NB4 (cell line): Measurements from ENCODE around the gene COL6A2.

ENCODE experiments used
- DNase-seq: peaks from one replicate; pipeline ENCODE4 v3.0.0; 2010; ENCODE audit warnings: low read depth
- H3K4me3 ChIP-seq: one replicate; pipeline ENCODE4 v1.5.1; 2011; ENCODE audit warnings: mild to moderate bottlenecking, low read depth, low read length, moderate library complexity
- MYC ChIP-seq: IDR thresholded peaks from 2 replicates; pipeline ENCODE4 v1.6.1; 2011; ENCODE audit warnings: low read depth, low read length
- POLR2A ChIP-seq: IDR thresholded peaks from 2 replicates; pipeline ENCODE4 v1.6.1; 2011; ENCODE audit warnings: mild to moderate bottlenecking; ENCODE audit not compliant: insufficient read length; ENCODE audit errors: extremely low read depth
- TF ChIP-seq, protein P1 (sequence below): IDR thresholded peaks from one replicate; pipeline ENCODE4 v1.5.1; 2012; ENCODE audit warnings: low read depth, low read length
- TF ChIP-seq, protein P2 (sequence below): IDR thresholded peaks from 2 replicates; pipeline ENCODE4 v1.6.1; 2011; ENCODE audit warnings: low read depth, low read length

COL6A2 gene

DNA sequence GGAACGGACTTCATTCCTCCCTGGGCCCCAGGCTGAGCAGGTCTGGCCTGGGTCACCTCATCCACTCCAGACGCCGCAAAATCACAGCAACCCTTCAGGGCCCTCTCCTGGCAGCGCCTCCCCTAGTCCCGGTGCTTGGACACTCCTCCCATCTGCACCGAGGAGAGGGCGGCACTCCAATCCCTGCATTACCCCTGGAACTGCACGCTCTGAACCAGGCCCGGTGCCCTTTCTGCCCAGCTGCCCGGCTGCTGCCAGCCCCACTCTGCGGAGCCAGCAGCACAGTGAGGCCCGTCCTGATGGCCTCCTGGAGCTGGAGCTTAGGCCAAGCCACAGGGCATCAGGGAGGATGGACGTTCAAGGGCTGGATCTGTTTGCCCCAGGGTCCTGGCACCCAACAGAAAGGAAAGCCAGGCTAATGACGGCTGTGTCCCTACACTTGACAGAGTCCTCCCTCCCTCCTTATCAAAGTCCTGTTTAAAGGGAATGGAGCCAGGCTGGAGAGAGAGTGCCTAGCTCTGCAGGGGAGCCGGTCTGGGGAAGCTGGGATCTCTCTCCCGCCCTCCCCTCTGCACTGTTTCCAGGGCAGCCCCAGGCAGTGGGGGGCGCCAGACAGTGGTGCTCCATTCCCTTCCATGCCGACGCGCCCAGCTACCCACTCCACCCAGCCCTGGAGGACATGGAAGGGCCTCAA is 12.7 kb downstream of the COL6A2 start:
- no peak for DNase-seq
- TF ChIP-seq, protein P1, sequence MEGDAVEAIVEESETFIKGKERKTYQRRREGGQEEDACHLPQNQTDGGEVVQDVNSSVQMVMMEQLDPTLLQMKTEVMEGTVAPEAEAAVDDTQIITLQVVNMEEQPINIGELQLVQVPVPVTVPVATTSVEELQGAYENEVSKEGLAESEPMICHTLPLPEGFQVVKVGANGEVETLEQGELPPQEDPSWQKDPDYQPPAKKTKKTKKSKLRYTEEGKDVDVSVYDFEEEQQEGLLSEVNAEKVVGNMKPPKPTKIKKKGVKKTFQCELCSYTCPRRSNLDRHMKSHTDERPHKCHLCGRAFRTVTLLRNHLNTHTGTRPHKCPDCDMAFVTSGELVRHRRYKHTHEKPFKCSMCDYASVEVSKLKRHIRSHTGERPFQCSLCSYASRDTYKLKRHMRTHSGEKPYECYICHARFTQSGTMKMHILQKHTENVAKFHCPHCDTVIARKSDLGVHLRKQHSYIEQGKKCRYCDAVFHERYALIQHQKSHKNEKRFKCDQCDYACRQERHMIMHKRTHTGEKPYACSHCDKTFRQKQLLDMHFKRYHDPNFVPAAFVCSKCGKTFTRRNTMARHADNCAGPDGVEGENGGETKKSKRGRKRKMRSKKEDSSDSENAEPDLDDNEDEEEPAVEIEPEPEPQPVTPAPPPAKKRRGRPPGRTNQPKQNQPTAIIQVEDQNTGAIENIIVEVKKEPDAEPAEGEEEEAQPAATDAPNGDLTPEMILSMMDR: no peak
- TF ChIP-seq, protein P2, sequence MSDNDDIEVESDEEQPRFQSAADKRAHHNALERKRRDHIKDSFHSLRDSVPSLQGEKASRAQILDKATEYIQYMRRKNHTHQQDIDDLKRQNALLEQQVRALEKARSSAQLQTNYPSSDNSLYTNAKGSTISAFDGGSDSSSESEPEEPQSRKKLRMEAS: no peak
- TF ChIP-seq POLR2A (no peak), MYC (no peak)
- H3K4me3 ChIP-seq: no peak overlapping the region

DNA sequence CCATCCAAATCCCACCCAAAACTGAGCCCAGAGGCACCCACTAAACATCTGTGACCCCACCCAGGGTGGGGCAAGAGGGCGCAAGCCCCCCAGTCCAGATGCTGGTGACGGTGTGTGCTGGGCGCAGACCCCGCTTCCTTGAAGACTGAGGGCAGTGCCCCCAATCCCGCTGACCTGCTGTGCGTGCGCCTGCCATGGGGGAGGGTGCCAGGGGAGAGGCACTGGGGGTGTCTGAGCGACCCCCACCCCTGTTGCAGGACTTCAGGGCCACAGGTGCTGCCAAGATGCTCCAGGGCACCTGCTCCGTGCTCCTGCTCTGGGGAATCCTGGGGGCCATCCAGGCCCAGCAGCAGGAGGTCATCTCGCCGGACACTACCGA is 13.3 kb downstream of the COL6A2 start:
- H3K4me3 ChIP-seq: no peak overlapping the region
- no peak for DNase-seq
- TF ChIP-seq, protein P1: no peak
- TF ChIP-seq, protein P2: no peak
- TF ChIP-seq MYC (no peak), POLR2A (no peak)

DNA sequence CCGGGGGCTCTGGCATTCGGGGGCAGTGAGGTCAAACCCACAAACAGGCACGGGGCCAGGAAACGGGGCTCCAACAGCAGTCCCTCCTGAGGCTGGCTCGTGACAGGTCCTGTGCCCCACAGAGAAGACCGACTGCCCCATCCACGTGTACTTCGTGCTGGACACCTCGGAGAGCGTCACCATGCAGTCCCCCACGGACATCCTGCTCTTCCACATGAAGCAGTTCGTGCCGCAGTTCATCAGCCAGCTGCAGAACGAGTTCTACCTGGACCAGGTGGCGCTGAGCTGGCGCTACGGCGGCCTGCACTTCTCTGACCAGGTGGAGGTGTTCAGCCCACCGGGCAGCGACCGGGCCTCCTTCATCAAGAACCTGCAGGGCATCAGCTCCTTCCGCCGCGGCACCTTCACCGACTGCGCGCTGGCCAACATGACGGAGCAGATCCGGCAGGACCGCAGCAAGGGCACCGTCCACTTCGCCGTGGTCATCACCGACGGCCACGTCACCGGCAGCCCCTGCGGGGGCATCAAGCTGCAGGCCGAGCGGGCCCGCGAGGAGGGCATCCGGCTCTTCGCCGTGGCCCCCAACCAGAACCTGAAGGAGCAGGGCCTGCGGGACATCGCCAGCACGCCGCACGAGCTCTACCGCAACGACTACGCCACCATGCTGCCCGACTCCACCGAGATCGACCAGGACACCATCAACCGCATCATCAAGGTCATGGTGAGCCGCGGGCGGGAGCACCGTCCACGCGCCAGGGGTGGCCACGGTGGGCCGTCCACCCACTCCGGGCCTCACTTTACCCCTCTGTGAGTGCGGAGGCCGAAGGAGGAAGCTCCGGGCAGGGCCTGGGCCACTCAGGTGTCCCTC is 14.2 kb downstream of the COL6A2 start:
- no peak for DNase-seq
- TF ChIP-seq MYC: no peak
- no peak overlapping the region for H3K4me3 ChIP-seq

DNA sequence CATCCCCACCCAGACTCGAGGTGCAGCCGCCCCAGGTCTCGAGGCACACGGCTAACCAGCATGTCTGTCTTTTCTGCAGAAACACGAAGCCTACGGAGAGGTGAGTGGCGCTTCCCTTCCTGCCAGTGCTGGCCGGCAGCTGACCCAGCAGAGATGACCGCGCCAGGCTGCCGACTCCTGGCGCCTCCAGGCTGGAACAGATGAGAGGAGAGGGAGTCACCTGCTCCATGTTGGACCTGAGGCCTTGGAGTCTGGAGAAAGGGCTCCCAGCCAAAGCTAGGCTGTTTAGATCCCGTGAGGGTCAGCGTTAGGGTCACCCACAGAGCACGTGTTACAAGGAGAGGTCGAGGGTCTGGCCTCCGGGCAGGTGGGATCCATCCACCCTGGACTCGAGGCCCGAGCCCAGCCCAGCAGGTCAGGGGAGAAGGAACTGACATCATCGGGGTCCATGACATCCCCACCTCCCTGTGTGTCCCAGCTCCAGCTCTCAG is 14.9 kb downstream of the COL6A2 start:
- TF ChIP-seq POLR2A (no peak), MYC (no peak)
- TF ChIP-seq, protein P2: no peak
- TF ChIP-seq, protein P1: no peak
- no peak overlapping the region for H3K4me3 ChIP-seq

DNA sequence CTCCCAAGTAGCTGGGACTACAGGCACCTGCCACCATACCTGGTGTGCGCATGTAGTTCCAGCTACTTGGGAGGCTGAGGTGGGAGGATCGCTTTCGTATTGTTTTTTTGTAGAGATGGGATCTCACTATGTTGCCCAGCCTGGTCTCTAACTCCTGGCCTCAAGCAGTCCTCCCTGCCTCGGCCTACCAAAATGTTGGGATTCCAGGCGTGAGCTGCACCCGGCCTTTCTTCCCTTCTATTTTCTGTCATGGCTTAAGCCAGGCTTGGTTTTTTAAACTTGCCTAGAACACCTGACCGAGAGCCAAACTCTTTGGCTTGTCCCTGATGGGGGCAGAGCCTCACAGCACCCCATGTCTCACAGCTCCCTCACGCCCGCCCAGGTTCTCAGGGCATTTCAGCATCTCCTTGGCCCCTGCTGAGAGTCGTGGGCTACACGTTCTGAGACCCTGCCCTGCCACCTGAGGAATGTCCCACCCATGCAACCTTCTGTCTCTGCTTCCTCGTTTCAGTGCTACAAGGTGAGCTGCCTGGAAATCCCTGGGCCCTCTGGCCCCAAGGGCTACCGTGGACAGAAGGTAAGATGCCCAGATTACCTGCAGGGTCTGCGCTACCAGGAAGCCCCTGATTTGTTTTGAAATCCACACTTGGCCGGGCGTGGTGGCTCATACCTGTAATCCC is 15.7 kb downstream of the COL6A2 start:
- TF ChIP-seq POLR2A (no peak), MYC (no peak)
- TF ChIP-seq, protein P2: no peak
- TF ChIP-seq, protein P1: no peak
- H3K4me3 ChIP-seq: no peak overlapping the region
- DNase-seq: no peak

More for the DNA sequence above, 14.9 kb downstream of the COL6A2 start:
- no peak for DNase-seq
